Psoas muscle (tissue), 8 donors: Measurements from ENCODE around the gene SGCD. TPM values are rescaled to one million over a fixed set of nuclear protein-coding genes. Genes with fewer than 3 reads are reported as not detected.

Experiments
- ATAC-seq, 4 donors: fragments of 200-7000 bp; cut with Tn5 transposase; one replicate each; pipeline ENCODE4 v1.9.1; 2020; ENCODE audit warnings: moderate library complexity in 3 of 4, mild to moderate bottlenecking in 2 of 4
- DNase-seq, 2 donors: peaks; one replicate each; pipeline ENCODE4 v3.0.0-alpha.2; 2020
- H3K27ac ChIP-seq: fragments of 200-600 bp; one replicate; pipeline ENCODE4 v1.8.0; 2022
- H3K27me3 ChIP-seq, 3 donors: fragments of 200-600 bp in 1 of 3; one replicate each; pipeline versions ENCODE4 v1.6.1 to v1.8.0; 2013 to 2022; ENCODE audit warnings: low read length in 2 of 3, mild to moderate bottlenecking in 2 of 3, moderate library complexity in 1 of 3; ENCODE audit not compliant: insufficient read depth in 3 of 3
- H3K36me3 ChIP-seq, 2 donors: fragments of 200-600 bp in 1 of 2; one replicate each; pipeline versions ENCODE4 v1.6.1 to v1.8.0; 2013 to 2022; ENCODE audit warnings: low read depth in 1 of 2, mild to moderate bottlenecking in 1 of 2, moderate library complexity in 1 of 2; ENCODE audit not compliant: insufficient read depth in 1 of 2
- H3K4me1 ChIP-seq: fragments of 200-600 bp; one replicate; pipeline ENCODE4 v1.8.0; 2022
- H3K4me3 ChIP-seq: fragments of 200-600 bp; one replicate; pipeline ENCODE4 v1.8.0; 2022; ENCODE audit warnings: mild to moderate bottlenecking
- H3K9me3 ChIP-seq: fragments of 200-600 bp; one replicate; pipeline ENCODE4 v1.8.0; 2022
- CTCF ChIP-seq: fragments of 200-600 bp; IDR thresholded peaks from one replicate; pipeline ENCODE4 v1.8.0; 2022; ENCODE audit warnings: antibody characterized with exemption
- WGBS, 3 donors: extraction: QIAGEN DNeasy Blood & Tissue Kit; methylation state at CpG; one replicate each; pipeline versions ENCODE4 v1.1.6 to v1.1.7; 2013; 5-methylcytosine and 5-hydroxymethylcytosine counted together
- intact Hi-C, 2 donors: fragments of 100-400 bp; cut with DNase I; formaldehyde crosslinking; loops; one replicate each; pipeline versions ENCODE4 v1.11.0 to v1.14.2; 2022
- polyA plus RNA-seq, 3 donors: library from polyadenylated mRNA; stranded (reverse); fragments of 200-250 nt; gene quantifications; one replicate each; pipeline ENCODE4 v1.2.3, GENCODE V29; 2013
- total RNA-seq, 4 donors: library from RNA; stranded (reverse); fragmentation: NEBNext Ultra II Directional in 2 of 4; extraction: Animal tissue kit (Norgen Biotek cat#: 25700) in 2 of 4; gene quantifications; one replicate each; pipeline versions ENCODE4 v1.2.1 to v1.2.4, GENCODE V29; 2021 to 2023
- donor health status: healthy with polysubstance abuse.
- donor health status: DM: no; HTN: no; CAD: no; lungs with moderate emphysema.
- donor health status: Bipolar disorder and iron deficiency.
- donor health status: healthy.
- donor health status: DM: yes; HTN: yes; CAD: no.
- donor health status: DM: no; HTN: no; CAD: no.
- donor health status: DM: no; HTN: no; CAD: no.
- donor health status: DM: yes; HTN: yes; CAD: no.

SGCD gene
- total and polyA plus RNA-seq, 7 donors: 13.2 to 51.5 (median 33.2) TPM

- no peak overlapping the region for H3K27ac ChIP-seq
- no peaks in the 10 kb centered on the region for H3K27me3 ChIP-seq
- H3K4me3 ChIP-seq: no peak overlapping the region
- no peak for TF ChIP-seq CTCF
- intact Hi-C loops: no loop called here
- ATAC-seq: no peak
- no peaks in the 10 kb centered on the region for H3K9me3 ChIP-seq
- no peaks in the 10 kb centered on the region for H3K36me3 ChIP-seq
- 91 to 94% (median 92%) methylated on average over 2 of the region's 2 CpGs for WGBS, 3 donors
- peaks cover 7% of the 10 kb centered on the region for H3K4me1 ChIP-seq
- DNase-seq: no peak
Measured at GRCh38 chr5:156691572-156691971, 364.6 kb downstream of the SGCD start.

- 76 to 81% (median 79%) methylated on average over 1 of the region's 1 CpG for WGBS, 3 donors
- Histone ChIP-seq H3K27ac (no peak overlapping the region), H3K27me3 (no peaks in the 10 kb centered on the region), H3K4me1 (no peaks in the 10 kb centered on the region), H3K9me3 (no peaks in the 10 kb centered on the region), H3K4me3 (no peak overlapping the region), H3K36me3 (no peaks in the 10 kb centered on the region)
- ATAC-seq: no peak
- intact Hi-C loops: no loop called here
- no peak for TF ChIP-seq CTCF
- DNase-seq: no peak
Measured at GRCh38 chr5:156693113-156693512, 366.1 kb downstream of the SGCD start.

GRCh38 chr5:156694598-156694997 is 367.6 kb downstream of the SGCD start:
- 74 to 75% (median 74%) methylated on average over 2 of the region's 2 CpGs for WGBS, 3 donors
- no peaks in the 10 kb centered on the region for H3K9me3 ChIP-seq
- ATAC-seq: no peak
- intact Hi-C loops: no loop called here
- no peak for DNase-seq
- H3K4me1 ChIP-seq: no peaks in the 10 kb centered on the region
- H3K36me3 ChIP-seq: no peaks in the 10 kb centered on the region
- H3K27ac ChIP-seq: no peak overlapping the region
- H3K27me3 ChIP-seq: no peaks in the 10 kb centered on the region
- no peak for TF ChIP-seq CTCF
- no peak overlapping the region for H3K4me3 ChIP-seq

GRCh38 chr5:156695774-156696173 is 368.8 kb downstream of the SGCD start:
- Histone ChIP-seq H3K9me3 (no peaks in the 10 kb centered on the region), H3K27ac (no peak overlapping the region), H3K27me3 (no peaks in the 10 kb centered on the region), H3K36me3 (no peaks in the 10 kb centered on the region), H3K4me3 (no peak overlapping the region), H3K4me1 (no peaks in the 10 kb centered on the region)
- ATAC-seq: no peak
- TF ChIP-seq CTCF: no peak
- intact Hi-C loops: no loop called here
- DNase-seq: no peak
- WGBS, 3 donors: 90 to 94% (median 93%) methylated on average over 2 of the region's 2 CpGs

- no peaks in the 10 kb centered on the region for H3K36me3 ChIP-seq
- no peak overlapping the region for H3K4me3 ChIP-seq
- H3K9me3 ChIP-seq: no peaks in the 10 kb centered on the region
- no peak overlapping the region for H3K27ac ChIP-seq
- peak in 1 of 4 donors; percentile 13 for ATAC-seq
- TF ChIP-seq CTCF: no peak
- 47 to 52% (median 48%) methylated on average over 3 of the region's 3 CpGs for WGBS, 3 donors
- DNase-seq: no peak
- H3K4me1 ChIP-seq: peaks cover 1% of the 10 kb centered on the region
- intact Hi-C loops: no loop called here
- H3K27me3 ChIP-seq: no peaks in the 10 kb centered on the region
Measured at GRCh38 chr5:156698323-156698722, 371.4 kb downstream of the SGCD start.
